Cortex of kidney (tissue), 1 donor: ENCODE results near the gene ZBED3.
"Not testable (repeated sequence)": the region's sequence is repeated elsewhere in the genome, so short reads cannot be mapped to it uniquely, and the experiment has no call there.

Source experiments
- DNase-seq: peaks from one replicate; lab custom pipeline; 2025; lab: John Stamatoyannopoulos, UW

Gene ZBED3, protein sequence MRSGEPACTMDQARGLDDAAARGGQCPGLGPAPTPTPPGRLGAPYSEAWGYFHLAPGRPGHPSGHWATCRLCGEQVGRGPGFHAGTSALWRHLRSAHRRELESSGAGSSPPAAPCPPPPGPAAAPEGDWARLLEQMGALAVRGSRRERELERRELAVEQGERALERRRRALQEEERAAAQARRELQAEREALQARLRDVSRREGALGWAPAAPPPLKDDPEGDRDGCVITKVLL

DNA sequence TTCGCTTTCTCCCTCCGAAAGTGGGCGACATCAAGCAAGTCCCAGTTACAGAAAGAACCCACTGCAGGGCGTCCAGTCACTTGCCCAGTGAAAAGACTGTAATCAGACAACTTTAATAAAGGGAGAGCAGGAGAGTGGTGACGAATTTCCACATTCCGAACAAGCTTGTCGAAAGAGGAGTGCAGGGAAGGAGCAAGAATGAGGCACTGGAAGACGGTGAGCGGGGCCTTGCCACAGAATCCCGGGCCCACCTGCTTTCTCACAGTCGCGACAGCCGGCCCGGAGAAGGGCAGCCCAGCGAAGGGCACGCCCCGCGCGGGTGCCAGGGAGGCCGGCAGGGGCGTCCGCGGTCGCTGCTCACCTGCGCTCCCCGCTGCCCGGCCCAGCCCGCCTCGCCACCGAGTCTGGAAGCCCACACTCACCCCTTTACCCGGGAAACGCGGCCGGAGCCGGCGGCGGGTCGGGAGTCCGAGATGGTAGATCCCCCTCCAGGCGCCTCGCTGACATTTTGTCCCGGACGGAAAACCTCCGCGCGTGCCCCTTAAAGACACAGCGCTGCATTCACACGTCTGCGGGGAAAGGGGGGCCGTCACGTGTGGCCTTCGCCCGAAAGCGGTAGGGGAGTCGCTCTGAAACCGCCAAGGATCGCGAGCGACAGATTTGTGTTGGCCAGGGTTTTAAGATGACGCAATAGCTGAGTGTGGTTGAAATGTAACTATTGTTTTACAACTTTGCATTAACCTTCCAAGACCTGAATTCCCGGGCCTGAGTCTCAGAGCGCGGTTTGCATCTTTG is at the start of gene ZBED3:
Gene ZBED3 (minus strand): TSS at position 597 of the 795 bp plus-strand sequence. CDS start 9,407 bp downstream, outside the sequence.
- DNase-seq: peak; percentile 51

DNA sequence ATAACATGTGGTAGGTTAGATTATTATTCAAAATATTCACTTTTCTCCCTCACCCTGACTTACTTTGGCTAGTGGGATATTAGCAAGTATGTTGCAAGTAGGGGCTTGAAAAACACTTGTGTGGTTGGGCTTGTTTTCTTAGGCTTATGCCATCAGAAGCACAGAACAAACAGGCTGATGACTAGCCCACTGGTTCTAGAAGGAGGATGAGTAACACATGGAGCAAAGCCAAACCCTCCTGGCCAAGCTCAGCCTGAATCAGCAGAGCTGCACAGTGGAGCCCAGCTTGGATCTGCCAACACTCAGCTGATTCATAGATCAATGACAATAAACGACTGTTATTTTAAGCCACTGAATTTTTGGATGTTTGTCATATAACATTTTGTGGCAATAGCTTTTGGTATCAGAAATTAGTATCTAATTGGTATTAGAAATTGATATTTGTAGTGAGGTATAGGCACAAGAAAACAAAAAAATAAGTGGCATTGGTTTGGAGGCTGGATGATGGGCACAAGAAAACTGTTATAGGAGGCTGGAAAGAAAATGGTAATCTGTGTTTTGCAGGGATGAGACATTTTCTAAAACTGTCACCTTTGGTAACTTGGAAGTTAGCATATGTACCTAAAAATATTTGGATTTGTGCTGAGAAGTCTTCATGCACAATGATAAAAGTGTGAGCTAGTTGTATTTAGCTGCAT is 46.1 kb upstream of the ZBED3 start:
- no peak for DNase-seq

DNA sequence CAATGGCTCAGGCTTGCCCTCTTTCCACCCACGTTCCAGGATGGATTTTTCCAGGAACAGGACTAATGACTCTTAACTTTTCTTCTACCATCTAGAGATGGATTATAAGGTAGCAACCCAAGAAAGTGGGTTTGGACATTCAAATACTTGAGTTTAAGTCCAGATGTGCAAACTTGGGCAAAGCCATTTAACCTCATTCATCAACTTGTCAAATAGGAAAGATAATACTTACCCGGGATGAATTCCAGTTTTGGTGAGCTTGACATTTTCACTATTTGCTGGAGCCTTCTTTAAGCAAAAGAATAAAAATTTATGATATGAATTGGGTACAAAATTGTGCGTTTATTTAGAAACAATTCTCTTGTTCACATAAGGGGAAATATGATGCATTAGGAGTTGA is 44.3 kb upstream of the ZBED3 start:
- no peak for DNase-seq

DNA sequence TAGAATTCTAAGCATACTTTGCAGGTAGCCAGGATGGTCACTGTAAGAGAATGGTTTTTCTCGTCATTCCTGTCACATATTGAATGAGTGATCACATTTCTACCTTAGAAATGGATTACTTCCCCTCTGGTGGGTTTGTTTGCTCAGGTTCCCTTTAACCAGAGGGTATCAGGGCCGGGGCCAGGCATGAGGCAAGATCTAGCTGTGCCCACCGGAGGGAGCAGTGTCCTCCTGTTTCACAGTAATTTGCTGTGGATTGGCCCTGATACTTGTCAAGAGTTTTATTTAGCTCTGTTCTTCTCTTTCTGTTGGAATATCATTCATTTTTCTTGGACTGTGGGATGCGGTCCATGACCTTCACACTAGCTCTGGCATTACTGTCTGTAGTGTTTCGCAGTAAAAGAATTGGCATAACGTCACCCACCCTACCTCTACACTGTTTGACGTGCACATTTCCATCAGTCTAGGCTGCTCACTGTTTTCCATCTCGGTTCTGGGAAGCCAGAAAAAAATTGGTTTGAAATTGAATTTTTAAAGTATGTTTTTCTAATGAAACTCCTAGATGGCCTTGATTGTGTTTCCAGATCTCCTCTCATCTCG is 42.4 kb upstream of the ZBED3 start:
- DNase-seq: no peak

DNA sequence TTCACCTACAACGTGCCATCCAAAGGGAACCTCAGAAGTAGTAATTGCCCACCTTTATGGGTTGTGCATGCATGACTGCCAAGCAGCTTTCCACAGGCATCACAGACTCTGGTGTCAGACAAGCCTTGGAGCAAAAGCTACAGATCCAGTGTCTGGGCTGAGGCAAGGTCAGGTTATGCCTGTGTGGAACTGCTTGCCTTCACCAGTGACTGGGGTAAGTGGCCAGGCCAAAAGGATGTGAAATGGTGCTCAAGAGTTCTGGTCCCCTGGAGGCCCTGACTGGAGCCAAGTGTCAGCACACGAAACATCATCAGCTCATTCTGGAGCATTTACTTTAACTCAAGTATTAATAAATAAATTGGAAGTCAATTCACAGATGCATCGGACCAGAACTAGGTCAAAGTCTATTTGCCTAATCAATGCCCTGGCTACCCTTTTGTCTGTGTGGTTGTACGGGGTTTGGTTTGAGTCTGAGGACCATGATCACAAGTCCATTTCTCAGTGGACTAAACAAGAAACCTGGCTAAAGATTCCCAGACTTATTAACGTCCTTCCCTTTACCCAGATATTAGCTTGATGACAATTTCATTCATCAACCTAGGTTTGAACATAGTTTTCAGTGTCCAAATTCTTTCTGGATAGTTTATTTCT is 41.5 kb upstream of the ZBED3 start:
- no peak for DNase-seq

DNA sequence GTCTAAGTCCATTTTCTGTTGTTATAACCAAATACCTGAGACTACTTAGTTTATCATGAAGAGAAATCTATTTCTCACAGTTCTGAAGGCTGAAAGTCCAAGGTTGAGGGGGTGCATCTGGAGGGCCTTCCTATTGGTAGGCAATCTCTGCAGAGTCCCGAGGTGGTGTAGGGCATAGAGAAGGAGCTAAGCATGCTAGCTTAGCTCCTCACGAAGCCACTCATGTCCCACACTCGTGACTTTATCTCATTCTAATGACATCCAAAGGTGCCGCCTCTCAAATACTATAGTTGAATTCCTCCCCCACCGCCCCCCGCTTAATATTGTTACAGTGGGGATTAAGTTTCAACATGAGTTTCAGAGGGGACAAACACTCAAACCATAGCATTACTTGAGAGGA is 36.0 kb upstream of the ZBED3 start:
- DNase-seq: no peak

DNA sequence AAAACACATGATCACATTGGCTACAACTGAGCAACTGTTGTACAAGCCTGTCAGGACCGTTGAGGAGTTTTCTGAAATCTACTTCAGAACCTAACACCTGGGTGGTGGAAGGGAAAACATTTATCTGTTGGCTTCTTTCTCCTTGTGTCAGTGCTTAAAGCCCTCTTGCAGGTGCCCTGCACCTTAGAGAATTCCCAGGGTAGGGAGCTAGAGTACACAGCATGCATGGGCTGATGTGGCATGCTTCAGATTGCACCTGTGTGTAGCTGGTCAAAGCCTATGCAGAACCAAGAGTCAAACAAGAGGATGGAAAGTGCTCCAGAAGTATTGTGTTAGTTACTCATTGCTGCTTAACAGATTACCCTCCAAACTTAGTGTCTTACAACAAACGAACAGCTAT is 33.6 kb upstream of the ZBED3 start:
- DNase-seq: no peak

DNA sequence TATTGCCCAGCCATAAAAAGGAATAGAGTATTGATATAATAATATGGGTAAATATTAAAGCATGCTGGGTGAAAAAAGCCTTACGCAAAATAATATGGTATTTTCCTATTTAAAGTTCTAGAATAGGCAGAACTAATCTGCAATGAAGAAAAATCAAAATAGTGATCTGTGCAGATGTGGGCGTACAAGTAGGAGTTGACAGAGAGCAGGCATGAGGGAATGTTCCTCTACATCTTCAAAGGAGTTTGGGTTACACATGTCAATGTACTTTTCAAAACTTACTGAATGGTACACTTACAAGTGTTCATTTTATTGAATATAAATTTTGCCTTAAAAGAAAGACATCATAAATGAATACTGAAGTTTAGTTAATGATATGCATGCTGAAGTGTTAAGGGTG is 33.0 kb upstream of the ZBED3 start:
- DNase-seq: no peak

DNA sequence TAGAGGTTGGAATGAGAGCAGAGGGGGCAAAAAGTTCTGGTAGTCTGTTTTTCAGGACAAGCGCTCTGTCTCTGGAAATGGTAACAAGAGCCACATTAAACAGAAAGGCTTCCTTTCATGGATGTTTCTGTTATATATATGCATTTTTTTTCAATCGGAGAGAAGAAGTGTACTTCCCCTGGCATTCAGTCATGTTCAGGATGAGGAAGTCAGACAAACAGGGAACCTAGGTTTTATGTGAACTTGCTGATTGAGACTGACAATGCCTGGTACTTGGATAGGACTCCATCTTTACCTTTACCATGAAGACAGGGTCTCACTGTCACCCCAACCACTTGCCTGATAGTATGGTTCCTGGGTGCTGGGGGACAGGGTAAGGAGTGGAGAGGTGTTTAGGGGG is 30.1 kb upstream of the ZBED3 start:
- no peak for DNase-seq

DNA sequence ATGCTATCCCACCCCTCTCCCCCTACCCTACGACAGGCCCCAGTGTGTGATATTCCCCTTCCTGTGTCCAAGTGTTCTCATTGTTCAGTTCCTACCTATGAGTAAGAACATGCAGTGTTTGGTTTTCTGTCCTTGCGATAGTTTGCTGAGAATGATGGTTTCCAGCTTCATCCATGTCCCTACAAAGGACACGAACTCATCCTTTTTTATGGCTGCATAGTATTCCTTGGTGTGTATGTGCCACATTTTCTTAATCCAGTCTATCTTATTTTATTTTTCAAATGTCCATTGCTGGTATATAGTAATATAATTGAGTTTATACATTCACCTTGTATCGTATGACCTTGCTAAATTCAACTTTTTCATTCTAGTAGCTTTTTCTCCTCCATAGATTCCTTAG is 19.9 kb upstream of the ZBED3 start:
- not testable (repeated sequence) for DNase-seq

DNA sequence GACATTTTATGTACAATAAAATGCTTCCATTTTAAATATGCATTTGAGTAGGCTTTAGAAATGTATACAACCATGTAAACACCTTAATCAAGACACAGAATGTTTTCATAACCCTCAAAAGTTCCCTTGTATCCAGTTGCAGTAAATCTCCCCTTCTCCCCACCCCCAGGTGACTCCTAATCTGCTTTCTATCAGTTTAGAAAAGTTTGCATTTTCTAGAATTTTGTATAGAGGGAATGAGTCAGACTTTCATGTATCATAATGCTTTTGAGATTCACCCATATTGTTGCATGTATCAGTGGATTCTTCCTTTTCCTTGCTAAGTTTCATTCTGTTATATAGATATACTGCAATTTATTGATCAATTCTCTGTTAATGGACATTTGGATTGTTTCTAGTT is 17.7 kb upstream of the ZBED3 start:
- no peak for DNase-seq

DNA sequence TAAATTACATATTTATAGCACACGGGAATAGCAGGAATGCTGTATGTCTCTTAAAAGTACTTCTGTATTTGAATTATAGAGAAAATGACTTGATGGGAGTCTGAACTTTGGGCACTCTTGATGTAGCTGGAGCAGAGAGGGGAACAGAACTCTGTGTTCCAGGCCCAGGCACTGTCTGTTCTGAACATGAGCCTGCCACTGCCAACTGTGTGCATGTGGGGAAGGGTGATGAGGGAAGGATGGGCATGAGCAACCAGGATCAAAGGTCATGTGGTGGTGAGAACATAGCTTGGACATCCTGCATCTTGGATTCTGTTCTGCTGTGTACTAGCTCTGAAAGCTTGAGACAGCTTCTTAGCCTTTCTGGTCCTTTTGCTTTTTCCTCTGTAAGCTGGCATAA is 16.4 kb upstream of the ZBED3 start:
- no peak for DNase-seq

DNA sequence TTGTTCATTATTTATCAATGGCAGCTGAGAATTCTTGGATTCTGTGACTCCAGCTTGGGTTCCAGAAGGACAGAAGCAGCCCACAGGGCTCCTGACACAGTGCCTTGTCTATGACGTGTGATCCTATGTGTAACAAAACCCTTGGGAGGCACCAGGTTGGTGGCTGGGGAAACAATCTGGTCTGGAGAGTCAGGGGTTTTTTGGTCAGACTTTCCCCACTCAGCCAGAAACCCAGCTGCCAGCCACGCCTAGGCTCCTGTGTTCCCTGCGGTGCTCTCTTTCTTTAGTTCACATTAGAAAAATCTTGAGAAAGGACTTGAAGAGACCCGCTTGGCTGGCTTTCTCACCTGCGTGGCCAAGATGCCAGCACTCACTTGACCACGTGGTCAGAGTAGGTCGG is 15.5 kb upstream of the ZBED3 start:
- DNase-seq: no peak

DNA sequence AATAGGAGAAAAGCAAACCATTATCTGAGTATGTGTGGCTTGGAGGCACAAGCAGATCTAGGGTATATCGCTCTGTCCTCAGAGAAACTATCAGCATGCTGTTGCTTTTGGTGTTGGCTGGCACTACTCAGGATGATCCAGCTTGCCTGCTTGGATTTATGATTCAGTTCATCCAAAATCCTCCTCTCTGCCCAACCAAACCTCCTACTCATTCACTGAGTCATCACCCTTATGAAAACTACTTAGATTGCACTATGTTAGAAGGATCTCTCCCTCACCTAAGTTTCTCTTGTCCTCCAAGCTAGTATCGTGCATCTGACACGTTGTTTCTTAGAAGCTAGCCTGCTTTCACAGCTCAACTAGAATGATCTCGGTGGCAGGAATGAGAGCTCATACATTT is 14.2 kb upstream of the ZBED3 start:
- no peak for DNase-seq

DNA sequence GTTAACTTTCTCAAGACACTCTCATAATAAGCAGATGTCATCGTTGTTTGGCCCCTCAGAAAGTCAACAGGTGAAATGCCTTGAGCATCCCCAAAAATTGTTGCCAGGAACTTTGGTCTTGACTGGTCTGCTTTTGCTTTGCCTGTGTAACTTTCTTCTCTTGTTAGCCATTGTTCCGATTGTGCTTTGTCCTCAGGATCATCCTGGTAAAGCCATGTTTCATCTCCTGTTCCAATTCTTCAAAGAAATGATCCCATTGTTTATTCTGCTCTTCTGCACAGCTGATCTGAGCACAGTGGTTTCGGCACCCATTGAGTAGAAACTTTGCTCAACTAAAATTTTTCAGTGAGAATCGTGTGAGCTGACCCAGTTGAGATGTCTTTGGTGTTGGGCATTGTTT is 8.1 kb upstream of the ZBED3 start:
- no peak for DNase-seq

DNA sequence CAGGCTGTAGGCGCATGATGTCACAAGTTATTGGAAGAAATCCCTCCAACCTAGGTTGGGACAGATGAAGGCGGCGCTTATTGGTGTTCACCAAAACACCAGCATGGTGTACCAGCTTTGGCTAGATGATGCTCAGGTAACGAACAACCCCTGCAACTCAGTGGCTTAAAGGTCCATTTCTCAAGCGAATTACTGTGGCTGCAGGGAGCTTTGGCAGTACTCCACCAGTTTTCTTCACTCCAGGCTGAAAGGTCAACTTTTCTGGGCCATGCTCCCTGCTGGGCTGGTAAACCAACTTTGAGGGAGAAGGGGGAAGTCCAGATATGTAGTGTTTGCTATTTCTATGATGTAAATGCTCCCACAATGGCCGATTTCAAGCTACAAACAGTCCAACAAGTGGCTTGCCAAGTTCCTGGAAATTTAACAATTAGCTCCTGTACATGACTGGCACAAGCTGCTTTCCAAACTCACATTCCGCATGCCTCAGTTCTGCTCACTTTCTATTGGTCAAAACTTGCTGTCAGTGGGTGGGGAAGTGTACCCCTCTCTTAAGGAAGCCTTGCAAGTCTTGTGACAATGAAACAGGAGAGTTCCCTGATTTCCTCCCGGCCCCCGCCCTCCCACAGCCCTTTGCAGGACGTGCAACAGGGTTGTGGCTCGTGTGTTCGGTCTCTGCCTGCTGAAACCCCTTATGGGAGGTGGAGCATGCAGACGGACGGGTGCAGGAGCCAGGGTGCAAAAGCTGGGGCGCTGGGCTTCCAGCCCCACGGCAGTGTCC is 588 bp upstream of the ZBED3 start:
- DNase-seq: no peak

DNA sequence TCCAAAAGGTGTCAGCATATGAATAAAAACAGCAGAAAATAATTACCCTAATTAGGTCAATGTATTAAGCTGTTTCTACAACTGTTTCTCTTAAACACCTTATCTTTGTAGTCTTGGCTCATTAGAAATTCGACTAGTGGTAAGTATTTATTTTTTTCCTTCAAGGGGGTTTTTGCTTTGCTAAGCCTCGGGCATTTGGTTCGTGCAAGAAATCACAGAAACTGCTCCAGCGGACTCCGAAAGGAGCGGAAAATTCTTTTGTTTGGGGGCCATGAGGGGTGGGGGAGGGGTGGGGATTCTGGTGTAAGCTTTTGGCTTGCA is 757 bp downstream of the ZBED3 start:
- DNase-seq: no peak

DNA sequence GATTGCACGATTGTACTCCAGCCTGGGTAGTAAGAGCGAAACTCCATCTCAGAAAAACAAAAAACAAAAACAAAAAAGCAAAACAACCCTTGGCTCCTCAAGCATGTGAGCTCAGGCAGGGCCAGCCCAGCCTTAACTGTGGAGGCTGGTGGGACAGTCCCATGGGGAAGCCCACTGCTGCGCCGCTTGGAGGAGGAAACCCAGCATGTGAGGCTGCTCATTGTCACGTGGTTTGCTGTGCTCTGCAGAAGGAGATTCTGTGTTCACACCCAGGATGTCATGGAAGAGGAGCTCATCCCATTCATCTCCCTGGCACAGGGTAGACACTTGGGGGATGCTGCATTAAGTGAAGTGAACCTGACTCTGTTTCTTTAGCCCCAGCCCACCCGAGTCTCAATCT is 4.0 kb downstream of the ZBED3 start:
- no peak for DNase-seq

DNA sequence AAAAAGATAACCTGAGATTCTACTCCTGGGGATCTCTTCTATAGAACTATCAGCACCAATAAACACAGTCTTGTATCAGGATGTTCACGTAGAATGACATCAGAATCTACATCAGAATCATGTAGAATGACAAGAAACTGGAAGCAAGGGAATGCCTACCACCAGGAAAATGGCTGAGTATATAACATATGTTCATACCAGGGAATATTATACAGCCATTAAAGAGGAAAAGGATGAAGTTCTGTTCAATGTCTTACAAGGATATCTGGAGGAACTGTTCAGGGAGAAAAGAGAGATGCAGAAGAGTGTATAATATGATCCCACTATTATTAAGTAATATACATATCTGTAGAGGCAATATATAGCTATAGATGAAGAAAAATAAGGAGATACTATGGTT is 4.8 kb downstream of the ZBED3 start:
- DNase-seq: no peak

DNA sequence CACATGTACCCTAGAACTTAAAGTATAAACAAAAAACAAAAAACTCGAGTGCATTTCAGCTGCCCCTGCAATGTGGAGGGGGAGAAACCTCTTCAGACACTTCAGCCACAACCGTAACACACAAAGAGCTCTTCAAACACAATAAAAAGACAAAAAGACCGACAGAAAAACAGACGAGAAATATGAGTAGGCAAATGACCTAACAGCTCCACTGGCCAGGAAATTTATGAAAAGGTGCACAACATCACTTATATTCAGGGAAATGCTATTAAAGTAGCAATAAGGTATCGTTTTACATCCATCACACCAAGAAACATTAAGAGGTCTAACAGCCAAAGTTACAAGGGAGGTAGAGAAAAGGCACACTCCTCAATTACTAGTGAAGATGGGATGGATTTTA is 6.2 kb downstream of the ZBED3 start:
- no peak for DNase-seq

DNA sequence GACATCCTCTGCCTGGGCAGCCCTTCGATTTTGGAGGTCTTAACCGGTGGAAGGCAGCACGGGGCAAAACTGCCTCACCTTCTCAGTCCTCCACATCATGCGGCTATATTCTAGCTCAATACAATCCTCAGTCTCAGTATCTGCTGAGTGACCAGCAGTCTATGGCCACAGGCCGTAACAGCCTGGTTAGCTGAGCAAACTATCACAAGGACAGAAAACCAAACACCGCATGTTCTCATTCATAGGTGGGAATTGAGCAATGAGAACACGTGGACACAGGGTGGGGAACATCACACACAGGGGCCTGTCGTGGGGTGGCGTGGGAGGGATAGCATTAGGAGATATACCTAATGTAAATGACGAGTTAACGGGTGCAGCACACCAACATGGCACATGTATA is 6.6 kb downstream of the ZBED3 start:
- DNase-seq: not testable (repeated sequence)

DNA sequence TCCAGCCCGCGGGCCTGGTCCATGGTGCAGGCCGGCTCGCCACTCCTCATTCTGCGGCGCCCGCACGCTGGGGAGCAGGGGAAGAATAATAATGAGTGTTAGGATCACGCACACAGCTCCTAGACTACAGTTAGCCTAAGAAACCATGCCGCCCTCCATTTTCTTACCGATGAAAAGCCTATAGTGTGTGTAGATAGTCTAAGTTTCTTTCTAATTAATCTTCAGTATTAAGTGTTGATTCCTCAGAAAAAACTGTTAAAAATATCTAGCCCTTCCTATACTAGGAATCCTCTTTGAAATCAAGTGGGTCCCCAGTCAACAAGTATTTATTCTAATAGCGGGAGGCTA is 9.3 kb downstream of the ZBED3 start:
- DNase-seq: no peak
